Endodermal cell (in vitro differentiated cells): Measurements from ENCODE around the gene APOH. TPM values are rescaled to one million over a fixed set of nuclear protein-coding genes. Genes with fewer than 3 reads are reported as not detected.

Experiments
- DNase-seq: peaks from one replicate; pipeline ENCODE4 v3.0.0-alpha.2; 2017
- H3K27ac ChIP-seq: 2 replicates; pipeline ENCODE4 v1.5.1; 2013; ENCODE audit warnings: mild to moderate bottlenecking, low read depth, low read length, moderate library complexity
- H3K27me3 ChIP-seq: 2 replicates; pipeline ENCODE4 v1.6.1; 2013; ENCODE audit warnings: mild to moderate bottlenecking, low read length, moderate library complexity; ENCODE audit not compliant: insufficient read depth, control insufficient read depth, poor library complexity, severe bottlenecking
- H3K36me3 ChIP-seq: 2 replicates; pipeline ENCODE4 v1.7.0; 2013; ENCODE audit warnings: mild to moderate bottlenecking, low read length, moderate library complexity; ENCODE audit not compliant: control insufficient read depth, insufficient read depth
- H3K4me1 ChIP-seq: one replicate; pipeline ENCODE4 v1.7.0; 2013; ENCODE audit warnings: low read length; ENCODE audit not compliant: control insufficient read depth, insufficient read depth
- H3K4me3 ChIP-seq: 2 replicates; pipeline ENCODE4 v1.5.1; 2013; ENCODE audit warnings: mild to moderate bottlenecking, low read length, moderate library complexity
- H3K9ac ChIP-seq: 2 replicates; pipeline ENCODE4 v1.6.1; 2013; ENCODE audit warnings: mild to moderate bottlenecking, low read length, moderate library complexity; ENCODE audit not compliant: poor library complexity, severe bottlenecking; ENCODE audit errors: extremely low read depth
- H3K9me3 ChIP-seq: 2 replicates; pipeline ENCODE4 v1.6.1; 2013; ENCODE audit warnings: mild to moderate bottlenecking, low read length, moderate library complexity; ENCODE audit not compliant: control insufficient read depth
- H3K27ac Mint-ChIP-seq: 2 replicates; pipeline ENCODE4 v1.8.0; 2020; ENCODE audit warnings: mixed read lengths
- H3K27me3 Mint-ChIP-seq: 2 replicates; pipeline ENCODE4 v1.8.0; 2021; ENCODE audit warnings: mild to moderate bottlenecking, mixed read lengths; ENCODE audit not compliant: insufficient read depth
- H3K36me3 Mint-ChIP-seq: 2 replicates; pipeline ENCODE4 v1.8.0; 2020; ENCODE audit warnings: low read depth, mixed read lengths
- H3K4me1 Mint-ChIP-seq: 2 replicates; pipeline ENCODE4 v1.8.0; 2020; ENCODE audit warnings: mixed read lengths
- H3K4me3 Mint-ChIP-seq: 2 replicates; pipeline ENCODE4 v1.8.0; 2020; ENCODE audit warnings: mild to moderate bottlenecking, moderate library complexity, mixed read lengths
- H3K9me3 Mint-ChIP-seq: 2 replicates; pipeline ENCODE4 v1.8.0; 2020; ENCODE audit warnings: mild to moderate bottlenecking, mixed read lengths
- WGBS, 2 experiments: methylation state at CpG; one replicate each; pipeline versions ENCODE4 v1.1.5 to v1.1.7; 2013; ENCODE audit warnings: missing lambda C conversion rate in 2 of 2, mixed read lengths in 1 of 2; ENCODE audit not compliant: insufficient coverage in 1 of 2, insufficient read length in 1 of 2; 5-methylcytosine and 5-hydroxymethylcytosine counted together
- total RNA-seq, 2 donors: library from RNA; stranded (reverse); fragmentation: NEBNext Ultra II Directional in 1 of 2; extraction: Animal tissue kit (Norgen Biotek cat#: 25700) in 1 of 2; gene quantifications; 2 replicates in 1 of 2; 3 replicates in 1 of 2; pipeline ENCODE4 v1.2.1, GENCODE V29; 2021
- TF ChIP-seq, protein P1 (sequence below): fragments of 200-600 bp; sonication (generic); conservative IDR thresholded peaks from 2 replicates; pipeline ENCODE4 v1.5.0; 2021; ENCODE audit warnings: antibody characterized with exemption, mild to moderate bottlenecking

Gene APOH
- total RNA-seq, 2 donors from 2014 or later, result not detected

DNA sequence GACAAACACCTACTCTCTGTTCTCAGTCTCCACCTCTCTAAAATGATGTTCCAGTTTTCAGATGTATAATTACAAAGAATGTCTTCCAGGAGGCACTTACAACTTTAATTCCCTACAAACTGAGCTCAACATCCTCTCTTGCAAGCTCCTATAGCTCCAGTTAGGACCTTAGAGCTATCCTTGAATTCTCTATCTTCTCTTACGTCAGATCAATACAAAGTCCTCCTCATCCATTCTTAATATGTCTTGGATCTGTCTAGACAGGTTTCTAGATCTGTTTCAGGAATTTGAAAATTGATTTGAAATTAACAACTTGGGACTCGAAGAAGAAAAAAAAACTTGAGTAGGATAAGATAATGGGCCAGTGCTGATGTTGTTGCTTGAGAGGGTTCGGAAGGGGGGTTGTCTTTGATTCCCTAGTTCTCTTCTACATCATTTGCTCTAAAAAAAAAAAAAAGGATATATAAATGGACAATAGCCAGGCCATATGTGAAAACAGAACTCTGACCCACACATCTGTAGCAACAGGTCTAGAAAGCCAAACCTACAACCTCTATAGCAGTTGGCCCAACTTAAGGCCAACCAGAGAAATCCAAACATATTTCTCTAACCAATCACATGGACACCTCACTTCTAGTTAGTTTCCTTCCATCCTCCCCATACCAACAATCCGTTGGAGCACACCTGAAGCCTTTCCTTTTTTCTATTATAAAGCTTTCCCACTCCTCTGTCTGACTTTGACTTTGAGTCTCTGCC is 746 bp upstream of the APOH start:
- 75 to 90% methylated on average over 1 to 3 of the region's 4 CpGs for WGBS, 2 experiments
- H3K4me1 Mint-ChIP-seq, result no peaks in the 10 kb centered on the region
- no peak overlapping the region for H3K4me3 Mint-ChIP-seq
- no peaks in the 10 kb centered on the region for H3K36me3 Mint-ChIP-seq
- H3K9me3 Mint-ChIP-seq, result no peaks in the 10 kb centered on the region
- Histone ChIP-seq H3K27ac (no peak overlapping the region), H3K9ac (no peak overlapping the region), H3K27me3 (no peaks in the 10 kb centered on the region), H3K4me3 (no peak overlapping the region), H3K9me3 (no peaks in the 10 kb centered on the region), H3K36me3 (no peaks in the 10 kb centered on the region), H3K4me1 (no peaks in the 10 kb centered on the region)
- no peak overlapping the region for H3K27ac Mint-ChIP-seq
- H3K27me3 Mint-ChIP-seq, result no peaks in the 10 kb centered on the region
- no peak for DNase-seq
- TF ChIP-seq, protein P1, sequence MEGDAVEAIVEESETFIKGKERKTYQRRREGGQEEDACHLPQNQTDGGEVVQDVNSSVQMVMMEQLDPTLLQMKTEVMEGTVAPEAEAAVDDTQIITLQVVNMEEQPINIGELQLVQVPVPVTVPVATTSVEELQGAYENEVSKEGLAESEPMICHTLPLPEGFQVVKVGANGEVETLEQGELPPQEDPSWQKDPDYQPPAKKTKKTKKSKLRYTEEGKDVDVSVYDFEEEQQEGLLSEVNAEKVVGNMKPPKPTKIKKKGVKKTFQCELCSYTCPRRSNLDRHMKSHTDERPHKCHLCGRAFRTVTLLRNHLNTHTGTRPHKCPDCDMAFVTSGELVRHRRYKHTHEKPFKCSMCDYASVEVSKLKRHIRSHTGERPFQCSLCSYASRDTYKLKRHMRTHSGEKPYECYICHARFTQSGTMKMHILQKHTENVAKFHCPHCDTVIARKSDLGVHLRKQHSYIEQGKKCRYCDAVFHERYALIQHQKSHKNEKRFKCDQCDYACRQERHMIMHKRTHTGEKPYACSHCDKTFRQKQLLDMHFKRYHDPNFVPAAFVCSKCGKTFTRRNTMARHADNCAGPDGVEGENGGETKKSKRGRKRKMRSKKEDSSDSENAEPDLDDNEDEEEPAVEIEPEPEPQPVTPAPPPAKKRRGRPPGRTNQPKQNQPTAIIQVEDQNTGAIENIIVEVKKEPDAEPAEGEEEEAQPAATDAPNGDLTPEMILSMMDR, result no peak

DNA sequence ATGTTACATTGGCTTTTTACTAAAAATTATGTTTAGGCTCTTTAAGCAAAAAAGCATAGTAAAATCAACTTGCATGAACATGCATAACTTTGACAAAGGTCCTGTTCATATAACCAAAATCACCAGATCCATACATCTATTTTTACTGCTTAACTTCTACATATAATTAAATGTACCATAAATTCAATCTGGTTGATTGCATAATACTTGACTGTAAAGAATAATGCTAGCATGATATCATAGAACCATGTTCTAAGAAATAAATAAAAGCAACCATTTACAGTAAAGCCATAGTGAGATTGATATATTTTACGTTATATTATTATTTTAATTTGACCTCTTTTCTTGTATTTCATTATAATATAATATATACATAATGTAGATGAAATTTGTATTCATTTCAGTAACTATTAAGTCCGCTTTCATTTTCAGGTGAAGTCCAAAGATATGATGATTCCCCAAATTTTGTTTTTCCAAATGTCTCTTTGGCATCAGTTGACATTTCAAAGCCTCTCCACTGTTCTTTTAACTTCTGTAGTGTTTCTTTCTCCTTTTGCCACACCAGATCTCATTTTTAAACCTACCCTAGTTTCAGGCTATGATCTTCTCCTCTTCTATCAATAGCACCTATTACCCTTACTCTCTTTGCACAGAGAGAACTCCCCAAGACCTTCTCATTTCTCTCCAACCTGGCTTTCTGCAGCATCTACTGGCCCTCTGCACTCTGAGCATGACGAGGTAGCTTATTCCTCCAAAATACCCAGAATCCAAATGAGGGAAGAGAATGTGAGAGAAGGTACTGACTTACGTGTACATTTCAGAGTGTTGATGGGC is 1.8 kb downstream of the APOH start:
- no peaks in the 10 kb centered on the region for H3K36me3 Mint-ChIP-seq
- no peaks in the 10 kb centered on the region for H3K9me3 ChIP-seq
- H3K4me1 ChIP-seq, result no peaks in the 10 kb centered on the region
- no peaks in the 10 kb centered on the region for H3K27me3 ChIP-seq
- H3K9me3 Mint-ChIP-seq, result no peaks in the 10 kb centered on the region
- H3K4me1 Mint-ChIP-seq, result no peaks in the 10 kb centered on the region
- no peak overlapping the region for H3K27ac Mint-ChIP-seq
- H3K4me3 Mint-ChIP-seq, result no peak overlapping the region
- H3K27me3 Mint-ChIP-seq, result no peaks in the 10 kb centered on the region
- H3K4me3 ChIP-seq, result no peak overlapping the region
- TF ChIP-seq, protein P1, result no peak
- H3K9ac ChIP-seq, result no peak overlapping the region
- H3K27ac ChIP-seq, result no peak overlapping the region
- no peaks in the 10 kb centered on the region for H3K36me3 ChIP-seq
- no peak for DNase-seq
- WGBS, 2 experiments, result 85 to 100% methylated on average over 2 of the region's 4 CpGs

DNA sequence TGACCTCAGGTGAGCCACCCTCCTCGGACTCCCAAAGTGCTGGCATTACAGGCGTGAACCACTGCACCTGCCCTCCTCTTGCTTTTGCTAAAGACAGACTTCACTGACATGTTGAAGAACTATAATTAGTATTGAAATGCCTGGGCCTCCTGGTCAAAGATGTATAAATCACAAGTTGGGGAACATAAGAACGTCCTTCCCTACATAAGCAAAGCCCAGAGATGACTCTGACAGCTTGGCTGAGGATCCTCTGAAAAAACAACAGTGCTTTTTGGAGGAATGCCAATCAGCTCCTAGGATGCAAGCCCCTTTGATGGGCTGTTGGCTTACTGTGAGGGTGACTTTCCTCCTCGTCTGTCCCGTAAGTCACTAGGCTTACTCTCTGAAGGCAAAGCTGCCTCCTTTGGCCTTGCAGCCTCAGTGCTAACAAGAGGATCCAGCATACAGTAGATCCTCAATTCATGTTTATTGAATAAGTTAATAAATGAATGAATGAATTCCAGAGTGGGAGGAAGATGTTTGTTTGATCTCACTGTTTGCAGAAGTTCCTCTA is 6.3 kb downstream of the APOH start:
- Histone ChIP-seq H3K4me1 (no peaks in the 10 kb centered on the region), H3K27me3 (no peaks in the 10 kb centered on the region), H3K9me3 (no peaks in the 10 kb centered on the region), H3K36me3 (no peaks in the 10 kb centered on the region), H3K9ac (no peak overlapping the region), H3K4me3 (no peak overlapping the region), H3K27ac (no peak overlapping the region)
- WGBS, 2 experiments, result 89 to 92% methylated on average over 5 of the region's 5 CpGs
- TF ChIP-seq, protein P1, result no peak
- Mint-ChIP-seq H3K4me1 (no peaks in the 10 kb centered on the region), H3K4me3 (no peak overlapping the region), H3K36me3 (no peaks in the 10 kb centered on the region), H3K9me3 (no peaks in the 10 kb centered on the region), H3K27me3 (no peaks in the 10 kb centered on the region), H3K27ac (no peak overlapping the region)
- no peak for DNase-seq
